Measurements from ENCODE around the gene DNAH14.

DNA sequence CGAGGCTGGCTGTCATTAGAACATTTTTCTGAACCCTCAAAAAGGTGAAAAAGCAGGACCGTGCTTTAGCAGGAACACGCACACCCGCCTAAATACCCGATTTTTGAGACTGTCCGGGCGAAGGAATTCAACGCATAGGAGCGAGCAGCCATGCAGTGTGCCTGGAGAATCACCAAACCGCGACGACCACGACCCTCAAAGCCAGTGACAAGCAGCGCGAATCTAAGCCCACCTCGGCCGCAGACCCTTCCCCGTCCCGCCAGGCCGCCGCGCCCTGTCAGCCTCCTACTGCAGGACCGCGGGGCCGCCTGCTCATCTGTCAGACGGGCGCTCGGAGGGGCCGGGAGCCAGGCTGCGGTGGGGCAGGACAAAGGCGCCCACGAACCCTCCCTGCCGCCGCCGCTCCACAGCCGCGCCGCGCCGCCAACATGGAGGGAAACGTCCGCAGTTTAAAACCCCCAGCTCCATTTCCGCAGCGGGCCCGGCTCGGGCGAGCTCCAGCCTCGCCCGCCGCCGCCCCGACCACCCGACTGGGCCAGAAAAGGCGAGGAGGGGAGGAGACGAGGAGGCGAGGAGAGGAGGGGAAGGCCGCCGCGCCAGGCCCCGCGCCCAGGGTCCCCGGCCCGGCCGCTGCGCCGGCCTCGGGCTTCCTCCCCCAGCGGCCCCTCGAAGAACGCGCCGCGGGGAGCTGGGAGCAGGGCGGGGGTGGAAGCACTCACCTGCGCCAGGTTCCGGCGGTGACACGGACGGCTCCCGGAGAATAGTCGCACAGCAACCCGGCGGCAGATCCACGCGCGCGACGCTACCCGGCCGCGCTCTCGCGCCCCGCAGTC lies 498.0 kb downstream of the DNAH14 start, which contains the start of gene LBR:
- TF ChIP-seq CTCF (conservative IDR thresholded peaks at IDR 0.05; ENCODE audit: low read depth, low read length) (no peak), MAZ (IDR thresholded peaks at IDR 0.05; ENCODE audit: borderline replicate concordance, low read depth, low read length) (no peak), RAD21 (IDR thresholded peaks at IDR 0.05; ENCODE audit: low read length) (no peak), FOS (IDR thresholded peaks at IDR 0.05; ENCODE audit: low read depth, low read length) (no peak), POLR2A (IDR thresholded peaks at IDR 0.05; ENCODE audit: low read depth, low read length) (no peak), MAFK (IDR thresholded peaks at IDR 0.05; ENCODE audit: low read depth, low read length) (no peak)
- TF ChIP-seq, protein P1, sequence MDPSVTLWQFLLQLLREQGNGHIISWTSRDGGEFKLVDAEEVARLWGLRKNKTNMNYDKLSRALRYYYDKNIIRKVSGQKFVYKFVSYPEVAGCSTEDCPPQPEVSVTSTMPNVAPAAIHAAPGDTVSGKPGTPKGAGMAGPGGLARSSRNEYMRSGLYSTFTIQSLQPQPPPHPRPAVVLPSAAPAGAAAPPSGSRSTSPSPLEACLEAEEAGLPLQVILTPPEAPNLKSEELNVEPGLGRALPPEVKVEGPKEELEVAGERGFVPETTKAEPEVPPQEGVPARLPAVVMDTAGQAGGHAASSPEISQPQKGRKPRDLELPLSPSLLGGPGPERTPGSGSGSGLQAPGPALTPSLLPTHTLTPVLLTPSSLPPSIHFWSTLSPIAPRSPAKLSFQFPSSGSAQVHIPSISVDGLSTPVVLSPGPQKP (IDR thresholded peaks at IDR 0.05; ENCODE audit: borderline replicate concordance, low read depth, low read length) = no peak

All from IMR-90 (cell line).